IPS-18a (cell line): ENCODE data around the gene TFAP2C.
"Not testable (repeated sequence)": the region's sequence is repeated elsewhere in the genome, so short reads cannot be mapped to it uniquely, and the experiment has no call there.

Experiments used
- H3K27ac ChIP-seq: one replicate; pipeline ENCODE4 v1.5.1; 2013; ENCODE audit warnings: low read length
- H3K27me3 ChIP-seq: one replicate; pipeline ENCODE4 v1.6.1; 2013; ENCODE audit warnings: mild to moderate bottlenecking, low read length; ENCODE audit not compliant: control insufficient read depth, insufficient read depth
- H3K36me3 ChIP-seq: one replicate; pipeline ENCODE4 v1.6.1; 2013; ENCODE audit warnings: low read depth, low read length; ENCODE audit not compliant: control insufficient read depth
- H3K4me1 ChIP-seq: one replicate; pipeline ENCODE4 v1.6.1; 2013; ENCODE audit warnings: low read depth, low read length; ENCODE audit not compliant: control insufficient read depth
- H3K4me3 ChIP-seq: one replicate; pipeline ENCODE4 v1.5.1; 2013; ENCODE audit warnings: low read length
- H3K9ac ChIP-seq: one replicate; pipeline ENCODE4 v1.6.1; 2013; ENCODE audit warnings: mild to moderate bottlenecking, low read length, moderate library complexity
- H3K9me3 ChIP-seq: one replicate; pipeline ENCODE4 v1.6.1; 2013; ENCODE audit warnings: low read depth, low read length; ENCODE audit not compliant: control insufficient read depth

TFAP2C gene

GRCh38 chr20:56658341-56658947 lies 29.3 kb downstream of the TFAP2C start:
- not testable (repeated sequence) for H3K27me3 ChIP-seq, H3K9ac ChIP-seq

DNA sequence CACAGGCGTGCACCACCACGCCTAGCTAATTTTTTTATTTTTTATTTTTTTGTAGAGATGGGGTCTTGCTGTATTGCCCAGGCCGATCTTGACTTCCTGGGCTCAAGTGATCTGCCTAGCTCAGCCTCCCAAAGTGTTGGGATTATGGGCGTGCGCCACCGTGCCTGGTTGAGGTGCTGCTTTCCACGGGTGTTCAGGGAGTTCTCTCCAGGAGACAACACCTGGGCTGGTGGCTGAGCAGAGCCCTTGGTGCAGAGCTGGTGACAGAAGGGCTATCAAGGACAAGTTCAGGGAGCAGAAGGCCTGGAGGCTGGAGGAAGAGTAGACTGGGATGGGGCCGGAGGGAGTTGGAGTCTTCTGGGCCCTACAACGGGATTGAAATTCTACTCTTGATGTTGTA lies 34.6 kb downstream of the TFAP2C start:
- H3K4me3 ChIP-seq: no peak overlapping the region
- no peak overlapping the region for H3K27ac ChIP-seq
- no peaks in the 10 kb centered on the region for H3K36me3 ChIP-seq
- H3K9ac ChIP-seq: no peak overlapping the region
- no peaks in the 10 kb centered on the region for H3K27me3 ChIP-seq
- H3K4me1 ChIP-seq: no peaks in the 10 kb centered on the region
- no peaks in the 10 kb centered on the region for H3K9me3 ChIP-seq

More at GRCh38 chr20:56658341-56658947, 29.3 kb downstream of the TFAP2C start:
- H3K27ac ChIP-seq, H3K4me3 ChIP-seq, H3K4me1 ChIP-seq, H3K36me3 ChIP-seq, H3K9me3 ChIP-seq: not testable (repeated sequence)

GRCh38 chr20:56664796-56665195 lies 35.7 kb downstream of the TFAP2C start:
- H3K9me3 ChIP-seq: no peaks in the 10 kb centered on the region
- no peak overlapping the region for H3K4me3 ChIP-seq
- no peaks in the 10 kb centered on the region for H3K27me3 ChIP-seq
- no peaks in the 10 kb centered on the region for H3K4me1 ChIP-seq
- no peak overlapping the region for H3K27ac ChIP-seq
- H3K9ac ChIP-seq: no peak overlapping the region
- no peaks in the 10 kb centered on the region for H3K36me3 ChIP-seq

GRCh38 chr20:56665806-56666205 lies 36.7 kb downstream of the TFAP2C start:
- Histone ChIP-seq H3K4me1 (no peaks in the 10 kb centered on the region), H3K9ac (no peak overlapping the region), H3K9me3 (no peaks in the 10 kb centered on the region), H3K27ac (no peak overlapping the region), H3K27me3 (no peaks in the 10 kb centered on the region), H3K4me3 (no peak overlapping the region), H3K36me3 (no peaks in the 10 kb centered on the region)

GRCh38 chr20:56673450-56673849 lies 44.3 kb downstream of the TFAP2C start:
- Histone ChIP-seq H3K4me3 (no peak overlapping the region), H3K36me3 (no peaks in the 10 kb centered on the region), H3K4me1 (peaks cover 8% of the 10 kb centered on the region), H3K27me3 (no peaks in the 10 kb centered on the region), H3K27ac (no peak overlapping the region), H3K9me3 (no peaks in the 10 kb centered on the region), H3K9ac (no peak overlapping the region)

- H3K4me1 ChIP-seq: peaks cover 8% of the 10 kb centered on the region
- no peak overlapping the region for H3K4me3 ChIP-seq
- no peak overlapping the region for H3K9ac ChIP-seq
- H3K27me3 ChIP-seq: no peaks in the 10 kb centered on the region
- no peaks in the 10 kb centered on the region for H3K36me3 ChIP-seq
- no peak overlapping the region for H3K27ac ChIP-seq
- H3K9me3 ChIP-seq: no peaks in the 10 kb centered on the region
Observed at GRCh38 chr20:56676001-56676400, 46.9 kb downstream of the TFAP2C start.

GRCh38 chr20:56676679-56677078 lies 47.6 kb downstream of the TFAP2C start:
- Histone ChIP-seq H3K9me3 (no peaks in the 10 kb centered on the region), H3K4me1 (peaks cover 8% of the 10 kb centered on the region), H3K9ac (no peak overlapping the region), H3K4me3 (no peak overlapping the region), H3K36me3 (no peaks in the 10 kb centered on the region), H3K27me3 (no peaks in the 10 kb centered on the region), H3K27ac (no peak overlapping the region)

DNA sequence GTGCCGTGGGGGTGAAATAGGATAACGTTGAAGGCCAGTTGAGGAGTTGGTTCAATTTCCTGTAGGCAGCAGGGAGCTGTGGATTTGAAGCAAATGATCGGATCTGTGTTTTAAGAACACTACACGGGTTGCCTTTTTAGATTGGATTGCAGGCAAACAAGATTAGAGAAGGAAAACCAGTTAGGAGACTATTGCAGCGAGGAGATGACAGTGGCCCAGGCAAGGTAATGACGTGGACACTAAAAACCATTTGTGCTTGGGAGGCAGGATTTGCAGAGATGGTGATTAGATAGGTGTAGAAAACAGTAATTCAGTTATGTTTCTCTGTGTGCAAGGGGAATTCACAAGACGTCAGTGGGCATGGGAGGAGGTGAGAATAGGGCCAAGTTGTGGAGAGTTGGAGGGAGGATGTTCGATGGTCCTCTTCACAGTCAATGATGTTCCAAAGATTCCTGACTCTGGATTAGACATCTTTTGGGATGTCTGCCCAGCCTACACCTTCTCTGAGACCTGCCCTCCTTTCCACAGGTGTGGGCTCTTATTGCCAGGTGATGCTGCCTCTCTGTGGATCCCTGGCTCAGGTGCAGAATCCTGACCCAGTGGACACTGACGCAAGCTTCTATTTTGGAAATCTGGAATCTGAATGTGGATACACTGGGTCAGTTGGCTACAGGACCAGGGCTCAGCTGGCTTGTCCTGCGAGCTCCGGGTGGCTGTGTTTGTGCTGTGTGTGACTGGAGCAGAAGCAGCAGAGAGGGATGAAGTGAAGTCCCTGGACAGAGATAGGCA lies 54.2 kb downstream of the TFAP2C start:
- H3K36me3 ChIP-seq: no peaks in the 10 kb centered on the region

DNA sequence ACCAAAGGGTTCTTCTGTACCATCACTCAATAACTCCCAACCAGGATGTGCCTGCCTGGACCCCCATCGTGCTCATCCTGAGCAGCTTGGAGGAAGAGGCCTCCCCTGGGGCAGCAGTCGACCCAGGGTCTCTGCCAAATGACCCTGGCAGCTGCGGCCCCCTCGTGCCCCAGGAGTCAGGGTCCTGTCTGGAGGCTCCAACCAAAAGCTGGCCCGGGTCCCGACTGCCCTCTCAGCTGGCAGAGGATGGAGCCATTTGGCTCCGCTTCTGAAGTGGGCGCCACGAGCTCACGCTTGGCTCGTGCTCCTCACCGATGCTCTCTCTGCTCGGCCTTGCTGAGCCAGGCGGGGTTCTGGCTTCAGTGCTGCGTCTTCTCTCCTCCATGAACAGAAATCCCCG lies 56.8 kb downstream of the TFAP2C start:
- Histone ChIP-seq H3K36me3 (no peaks in the 10 kb centered on the region), H3K4me1 (no peaks in the 10 kb centered on the region)

More for the DNA sequence above, 54.2 kb downstream of the TFAP2C start:
- Histone ChIP-seq H3K9ac (no peak overlapping the region), H3K4me1 (no peaks in the 10 kb centered on the region), H3K27ac (no peak overlapping the region), H3K9me3 (no peaks in the 10 kb centered on the region), H3K27me3 (no peaks in the 10 kb centered on the region), H3K4me3 (no peak overlapping the region)

GRCh38 chr20:56687061-56687460 lies 58.0 kb downstream of the TFAP2C start:
- no peak overlapping the region for H3K4me3 ChIP-seq
- H3K27ac ChIP-seq: no peak overlapping the region
- no peaks in the 10 kb centered on the region for H3K36me3 ChIP-seq
- no peaks in the 10 kb centered on the region for H3K9me3 ChIP-seq
- no peaks in the 10 kb centered on the region for H3K27me3 ChIP-seq
- no peak overlapping the region for H3K9ac ChIP-seq
- H3K4me1 ChIP-seq: no peaks in the 10 kb centered on the region

More for the DNA sequence above, 56.8 kb downstream of the TFAP2C start:
- H3K27ac ChIP-seq: no peak overlapping the region
- H3K4me3 ChIP-seq: no peak overlapping the region
- H3K27me3 ChIP-seq: no peaks in the 10 kb centered on the region
- H3K9me3 ChIP-seq: no peaks in the 10 kb centered on the region
- H3K9ac ChIP-seq: no peak overlapping the region

- no peaks in the 10 kb centered on the region for H3K27me3 ChIP-seq
- no peaks in the 10 kb centered on the region for H3K9me3 ChIP-seq
- no peak overlapping the region for H3K9ac ChIP-seq
- no peak overlapping the region for H3K27ac ChIP-seq
- no peaks in the 10 kb centered on the region for H3K36me3 ChIP-seq
- no peak overlapping the region for H3K4me3 ChIP-seq
- H3K4me1 ChIP-seq: no peaks in the 10 kb centered on the region
Observed at GRCh38 chr20:56688106-56688505, 59.0 kb downstream of the TFAP2C start.
